ENCODE measurements around the gene PPP1R3G. TPM values are rescaled to one million over a fixed set of nuclear protein-coding genes. Genes with fewer than 3 reads are reported as not detected.
A peak's percentile ranks its signal among the peaks of the same experiment; 100 is the strongest.

PPP1R3G gene
- total and polyA plus RNA-seq, 2 donors (not counting 1 experiment from before 2014, with no cell fraction given): 0.72 to 3.3 TPM

DNA sequence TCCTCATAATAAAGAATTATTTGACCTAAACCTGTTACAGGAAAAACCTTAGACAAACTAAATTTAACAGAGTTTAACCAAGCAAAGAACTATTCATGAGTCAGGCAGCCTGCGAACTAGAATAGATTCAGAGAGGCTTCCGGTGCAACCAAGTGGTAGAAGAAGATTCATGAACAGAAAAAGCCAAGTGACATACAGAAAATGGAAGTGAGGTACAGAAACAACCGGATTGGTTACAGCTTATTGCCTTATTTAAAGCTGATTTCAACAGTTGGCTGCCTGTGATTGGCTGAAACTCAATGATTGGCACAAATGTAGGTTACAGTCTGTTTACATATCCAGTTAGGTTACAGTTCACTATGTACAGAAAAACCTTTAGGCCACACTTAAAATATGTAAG lies 10.1 kb downstream of the PPP1R3G start:
- H2AFZ ChIP-seq (ENCODE audit: low read length): no peak overlapping the region
- H3K27ac ChIP-seq (ENCODE audit: insufficient read depth, low read length): no peak overlapping the region

DNA sequence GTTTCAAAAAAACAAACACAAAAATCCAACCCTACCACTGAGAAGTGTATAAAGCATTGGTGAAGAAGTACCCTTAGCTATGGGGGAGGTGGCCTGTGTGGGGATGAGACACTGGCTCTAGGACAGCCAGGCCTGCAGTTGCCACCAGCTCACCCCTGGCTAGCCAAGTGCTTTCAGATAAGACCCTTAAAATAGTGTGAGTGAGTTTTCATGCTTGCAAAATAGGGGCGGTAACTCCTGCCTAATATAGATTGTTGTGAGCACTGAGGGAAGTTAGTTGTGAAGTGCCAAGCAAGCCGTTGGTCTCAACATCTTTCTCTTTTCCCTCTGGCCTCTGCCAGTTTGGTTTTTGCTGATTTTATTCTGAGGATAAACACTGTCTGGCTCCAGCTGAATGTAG lies 11.3 kb downstream of the PPP1R3G start:
- Histone ChIP-seq H3K4me3 (replicated peaks in 1 of 4; ENCODE audit: control extremely low read depth in 1 of 4, insufficient read depth in 1 of 4, low read depth in 3 of 4, low read length in 4 of 4) (no peak overlapping the region), H3K27ac (ENCODE audit: insufficient read depth, low read length) (no peak overlapping the region)

More for the DNA sequence above, 10.1 kb downstream of the PPP1R3G start:
- Histone ChIP-seq H3K27me3 (ENCODE audit: control insufficient read depth, insufficient read depth, low read length) (peaks cover 11% of the 10 kb centered on the region), H3K4me1 (ENCODE audit: control insufficient read depth, extremely low read depth, insufficient read depth, low read length) (peaks cover 7% of the 10 kb centered on the region), H3K79me2 (ENCODE audit: control insufficient read depth, insufficient read depth, low read length) (no peaks in the 10 kb centered on the region), H3K4me2 (ENCODE audit: extremely low read depth, insufficient read depth, low read length) (no peak overlapping the region), H3K36me3 (ENCODE audit: control insufficient read depth, insufficient read depth, low read length) (no peaks in the 10 kb centered on the region), H4K20me1 (ENCODE audit: control insufficient read depth, extremely low read depth, insufficient read depth, low read length) (no peaks in the 10 kb centered on the region), H3K9ac (ENCODE audit: insufficient read depth, low read length) (no peak overlapping the region), H3K9me3 (ENCODE audit: control insufficient read depth, insufficient read depth, low read depth, low read length) (no peaks in the 10 kb centered on the region), H3K4me3 (replicated peaks in 1 of 4; ENCODE audit: control extremely low read depth in 1 of 4, insufficient read depth in 1 of 4, low read depth in 3 of 4, low read length in 4 of 4) (no peak overlapping the region)
- TF ChIP-seq, protein P1, sequence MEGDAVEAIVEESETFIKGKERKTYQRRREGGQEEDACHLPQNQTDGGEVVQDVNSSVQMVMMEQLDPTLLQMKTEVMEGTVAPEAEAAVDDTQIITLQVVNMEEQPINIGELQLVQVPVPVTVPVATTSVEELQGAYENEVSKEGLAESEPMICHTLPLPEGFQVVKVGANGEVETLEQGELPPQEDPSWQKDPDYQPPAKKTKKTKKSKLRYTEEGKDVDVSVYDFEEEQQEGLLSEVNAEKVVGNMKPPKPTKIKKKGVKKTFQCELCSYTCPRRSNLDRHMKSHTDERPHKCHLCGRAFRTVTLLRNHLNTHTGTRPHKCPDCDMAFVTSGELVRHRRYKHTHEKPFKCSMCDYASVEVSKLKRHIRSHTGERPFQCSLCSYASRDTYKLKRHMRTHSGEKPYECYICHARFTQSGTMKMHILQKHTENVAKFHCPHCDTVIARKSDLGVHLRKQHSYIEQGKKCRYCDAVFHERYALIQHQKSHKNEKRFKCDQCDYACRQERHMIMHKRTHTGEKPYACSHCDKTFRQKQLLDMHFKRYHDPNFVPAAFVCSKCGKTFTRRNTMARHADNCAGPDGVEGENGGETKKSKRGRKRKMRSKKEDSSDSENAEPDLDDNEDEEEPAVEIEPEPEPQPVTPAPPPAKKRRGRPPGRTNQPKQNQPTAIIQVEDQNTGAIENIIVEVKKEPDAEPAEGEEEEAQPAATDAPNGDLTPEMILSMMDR (conservative IDR thresholded peaks at IDR 0.05 in 1 of 2, IDR thresholded peaks at IDR 0.05 in 1 of 2; ENCODE audit: low read depth in 1 of 2, low read length in 2 of 2): no peak
- TF ChIP-seq EZH2 (IDR thresholded peaks at IDR 0.05; ENCODE audit: low read length, missing control alignments): no peak
- DNase-seq (ENCODE audit: low read depth in 2 of 2): peak; percentile 53 to 77

DNA sequence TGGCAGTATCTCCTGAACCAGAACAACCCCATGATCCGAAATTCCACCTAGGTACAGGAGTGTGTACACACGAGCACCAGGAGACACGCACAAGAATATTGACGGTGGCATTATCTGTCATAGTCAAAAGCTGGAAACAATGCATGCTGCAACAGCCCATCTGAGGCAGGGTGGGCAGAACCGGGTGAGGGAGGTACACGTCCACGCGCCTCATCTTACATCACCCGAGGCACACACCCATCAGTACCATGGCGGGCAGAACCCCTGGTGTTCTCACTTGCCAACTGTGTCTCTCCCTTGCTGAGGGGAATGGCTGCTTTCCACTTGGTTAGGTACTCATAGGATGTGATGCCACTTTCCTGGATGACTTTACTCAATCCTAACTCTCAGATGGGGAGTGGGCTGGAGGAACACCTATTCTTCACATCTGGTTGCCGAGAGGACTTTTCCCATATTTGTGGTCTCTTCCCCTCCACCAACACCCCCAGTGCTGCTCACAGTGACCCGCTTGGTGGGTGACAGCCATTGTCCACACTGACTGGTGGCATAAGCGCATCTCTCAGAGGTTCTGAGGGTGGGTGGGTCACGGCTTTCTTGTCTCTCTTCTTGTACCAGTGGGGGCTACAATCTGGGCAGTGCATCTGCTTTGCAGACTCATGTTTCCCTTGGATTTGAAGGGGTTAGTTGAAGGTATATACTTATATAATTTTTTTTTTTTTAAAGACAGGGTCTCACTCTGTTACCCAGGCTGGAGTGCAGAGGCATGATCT lies 13.5 kb downstream of the PPP1R3G start:
- Histone ChIP-seq H3K27ac (ENCODE audit: insufficient read depth, low read length) (no peak overlapping the region), H2AFZ (ENCODE audit: low read length) (no peak overlapping the region), H3K9me3 (ENCODE audit: control insufficient read depth, insufficient read depth, low read depth, low read length) (no peaks in the 10 kb centered on the region), H3K4me3 (replicated peaks in 1 of 4; ENCODE audit: control extremely low read depth in 1 of 4, insufficient read depth in 1 of 4, low read depth in 3 of 4, low read length in 4 of 4) (no peak overlapping the region), H3K4me1 (ENCODE audit: control insufficient read depth, extremely low read depth, insufficient read depth, low read length) (peaks cover 7% of the 10 kb centered on the region), H3K9ac (ENCODE audit: insufficient read depth, low read length) (no peak overlapping the region), H3K27me3 (ENCODE audit: control insufficient read depth, insufficient read depth, low read length) (peaks cover 3% of the 10 kb centered on the region), H4K20me1 (ENCODE audit: control insufficient read depth, extremely low read depth, insufficient read depth, low read length) (no peaks in the 10 kb centered on the region), H3K36me3 (ENCODE audit: control insufficient read depth, insufficient read depth, low read length) (no peaks in the 10 kb centered on the region), H3K4me2 (ENCODE audit: extremely low read depth, insufficient read depth, low read length) (no peak overlapping the region), H3K79me2 (ENCODE audit: control insufficient read depth, insufficient read depth, low read length) (no peaks in the 10 kb centered on the region)
- TF ChIP-seq EZH2 (IDR thresholded peaks at IDR 0.05; ENCODE audit: low read length, missing control alignments): no peak
- TF ChIP-seq, protein P1 (conservative IDR thresholded peaks at IDR 0.05 in 1 of 2, IDR thresholded peaks at IDR 0.05 in 1 of 2; ENCODE audit: low read depth in 1 of 2, low read length in 2 of 2): no peak
- DNase-seq (ENCODE audit: low read depth in 2 of 2): no peak

More for the DNA sequence above, 11.3 kb downstream of the PPP1R3G start:
- Histone ChIP-seq H3K36me3 (ENCODE audit: control insufficient read depth, insufficient read depth, low read length) (no peaks in the 10 kb centered on the region), H3K79me2 (ENCODE audit: control insufficient read depth, insufficient read depth, low read length) (no peaks in the 10 kb centered on the region), H4K20me1 (ENCODE audit: control insufficient read depth, extremely low read depth, insufficient read depth, low read length) (no peaks in the 10 kb centered on the region), H2AFZ (ENCODE audit: low read length) (no peak overlapping the region), H3K27me3 (ENCODE audit: control insufficient read depth, insufficient read depth, low read length) (peaks cover 6% of the 10 kb centered on the region), H3K4me2 (ENCODE audit: extremely low read depth, insufficient read depth, low read length) (no peak overlapping the region), H3K9ac (ENCODE audit: insufficient read depth, low read length) (no peak overlapping the region), H3K9me3 (ENCODE audit: control insufficient read depth, insufficient read depth, low read depth, low read length) (no peaks in the 10 kb centered on the region), H3K4me1 (ENCODE audit: control insufficient read depth, extremely low read depth, insufficient read depth, low read length) (peaks cover 7% of the 10 kb centered on the region)
- TF ChIP-seq EZH2 (IDR thresholded peaks at IDR 0.05; ENCODE audit: low read length, missing control alignments): no peak
- TF ChIP-seq, protein P1 (conservative IDR thresholded peaks at IDR 0.05 in 1 of 2, IDR thresholded peaks at IDR 0.05 in 1 of 2; ENCODE audit: low read depth in 1 of 2, low read length in 2 of 2): no peak
- peak in 1 of 2 donors; percentile 22 for DNase-seq (ENCODE audit: low read depth in 2 of 2)

Measured in fibroblast of lung (primary cell).